ENCODE results near the gene FASTK. TPM values are rescaled to one million over a fixed set of nuclear protein-coding genes. Genes with fewer than 3 reads are reported as not detected.

Gene FASTK
- total RNA-seq, 1 experiment from 2014 or later, result 86.4 TPM

DNA sequence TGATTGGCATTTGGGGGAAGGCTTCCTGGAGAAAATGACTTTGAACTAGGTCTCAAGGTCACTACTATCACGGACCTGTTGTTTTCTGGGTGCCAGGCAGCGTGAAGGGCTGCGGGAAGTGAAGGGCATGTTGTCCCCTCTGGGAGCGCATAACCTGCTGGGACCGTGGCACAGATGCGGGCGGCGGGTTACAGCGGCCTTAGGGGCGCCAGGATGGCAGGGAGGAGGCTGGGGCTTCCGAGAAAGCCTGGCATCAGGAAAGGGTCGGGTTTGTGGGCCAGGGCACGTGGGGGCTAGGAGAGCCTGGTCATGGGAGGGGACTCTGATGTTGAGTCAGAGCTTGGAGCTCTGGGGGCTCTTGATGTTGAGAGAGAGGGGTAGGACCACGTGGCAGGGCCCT is 15.1 kb downstream of the FASTK start:
- ATAC-seq (no peak), DNase-seq (ENCODE audit: low read depth, low spot score) (no peak)
- no peaks in the 10 kb centered on the region for H4K20me1 ChIP-seq (ENCODE audit: insufficient read depth)
- no peak overlapping the region for H2AFZ ChIP-seq (ENCODE audit: low read depth, low read length, poor library complexity, severe bottlenecking)
- no peak overlapping the region for H3K4me3 ChIP-seq (replicated peaks in 1 of 2; ENCODE audit: low read depth in 1 of 2, low read length in 2 of 2)
- no peaks in the 10 kb centered on the region for H3K9me2 ChIP-seq (ENCODE audit: insufficient read depth)
- peaks cover 70% of the 10 kb centered on the region for H3K79me2 ChIP-seq (ENCODE audit: insufficient read depth, low read length)
- peaks cover 39 to 45% of the 10 kb centered on the region in 2 experiments for H3K36me3 ChIP-seq (ENCODE audit: control insufficient read depth in 1 of 2, insufficient read depth in 2 of 2, low read length in 2 of 2)
- no peak overlapping the region for H3K9ac ChIP-seq (ENCODE audit: low read length)
- H3K27ac ChIP-seq (ENCODE audit: low read depth, low read length), result no peak overlapping the region
- TF ChIP-seq JUND (IDR thresholded peaks at IDR 0.05) (no peak), TCF7L2 (IDR thresholded peaks at IDR 0.05; ENCODE audit: borderline replicate concordance, extremely low read depth, insufficient read depth, insufficient read length) (no peak), CEBPB (IDR thresholded peaks at IDR 0.05; ENCODE audit: low read depth) (no peak)
- TF ChIP-seq, protein P1, sequence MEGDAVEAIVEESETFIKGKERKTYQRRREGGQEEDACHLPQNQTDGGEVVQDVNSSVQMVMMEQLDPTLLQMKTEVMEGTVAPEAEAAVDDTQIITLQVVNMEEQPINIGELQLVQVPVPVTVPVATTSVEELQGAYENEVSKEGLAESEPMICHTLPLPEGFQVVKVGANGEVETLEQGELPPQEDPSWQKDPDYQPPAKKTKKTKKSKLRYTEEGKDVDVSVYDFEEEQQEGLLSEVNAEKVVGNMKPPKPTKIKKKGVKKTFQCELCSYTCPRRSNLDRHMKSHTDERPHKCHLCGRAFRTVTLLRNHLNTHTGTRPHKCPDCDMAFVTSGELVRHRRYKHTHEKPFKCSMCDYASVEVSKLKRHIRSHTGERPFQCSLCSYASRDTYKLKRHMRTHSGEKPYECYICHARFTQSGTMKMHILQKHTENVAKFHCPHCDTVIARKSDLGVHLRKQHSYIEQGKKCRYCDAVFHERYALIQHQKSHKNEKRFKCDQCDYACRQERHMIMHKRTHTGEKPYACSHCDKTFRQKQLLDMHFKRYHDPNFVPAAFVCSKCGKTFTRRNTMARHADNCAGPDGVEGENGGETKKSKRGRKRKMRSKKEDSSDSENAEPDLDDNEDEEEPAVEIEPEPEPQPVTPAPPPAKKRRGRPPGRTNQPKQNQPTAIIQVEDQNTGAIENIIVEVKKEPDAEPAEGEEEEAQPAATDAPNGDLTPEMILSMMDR (IDR thresholded peaks at IDR 0.05 in 2 of 3, conservative IDR thresholded peaks at IDR 0.05 in 1 of 3; ENCODE audit: borderline replicate concordance in 1 of 3, insufficient read depth in 1 of 3, low read depth in 2 of 3, low read length in 2 of 3), result no peak
- intact Hi-C loops (cut with micrococcal nuclease), result no loop called here
- H3K9me3 ChIP-seq (ENCODE audit: control insufficient read depth in 1 of 2, insufficient read depth in 1 of 2, low read depth in 1 of 2, low read length in 2 of 2), result no peaks in the 10 kb centered on the region
- ChIA-PET CTCF (no interaction called here), POLR2A (no interaction called here), RAD21 (ENCODE audit: low non-redundant PET in 1 of 2, low total read pairs in 2 of 2, uncharacterized antibody in 2 of 2, unreplicated experiment in 2 of 2) (no interaction called here)
- BruUV-seq (replicated peaks), result no TSS peak
- H3K4me2 ChIP-seq (ENCODE audit: low read length), result no peak overlapping the region
- H3K27me3 ChIP-seq (ENCODE audit: insufficient read depth, low read length), result no peaks in the 10 kb centered on the region
- H3K4me1 ChIP-seq (ENCODE audit: control insufficient read depth in 1 of 2, insufficient read depth in 2 of 2, low read length in 2 of 2), result peaks cover 15 to 30% of the 10 kb centered on the region in 2 experiments

DNA sequence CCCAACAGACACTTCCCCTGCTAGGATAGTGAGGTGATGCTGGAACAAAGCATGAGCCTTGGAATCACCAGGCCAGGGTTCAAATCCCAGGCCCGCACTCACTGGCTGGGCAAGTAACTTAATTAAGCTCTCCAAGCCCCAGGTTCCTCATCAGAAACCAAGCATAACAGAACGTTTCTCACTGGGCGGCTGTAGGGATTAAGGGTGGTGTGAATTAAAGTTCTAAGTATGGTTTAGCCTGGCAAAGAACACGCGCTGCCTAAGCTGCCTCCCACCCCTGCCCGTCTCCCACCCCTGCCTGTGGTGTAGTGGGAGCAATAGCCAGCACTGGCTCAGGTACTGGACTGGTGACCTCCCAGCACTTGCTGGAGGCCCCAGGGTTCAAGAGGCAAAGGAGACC is 15.6 kb downstream of the FASTK start:
- Histone ChIP-seq H3K9ac (ENCODE audit: low read length) (no peak overlapping the region), H3K4me3 (replicated peaks in 1 of 2; ENCODE audit: low read depth in 1 of 2, low read length in 2 of 2) (no peak overlapping the region), H2AFZ (ENCODE audit: low read depth, low read length, poor library complexity, severe bottlenecking) (no peak overlapping the region), H3K4me1 (ENCODE audit: control insufficient read depth in 1 of 2, insufficient read depth in 2 of 2, low read length in 2 of 2) (peaks cover 15 to 32% of the 10 kb centered on the region in 2 experiments), H3K4me2 (ENCODE audit: low read length) (no peak overlapping the region), H3K79me2 (ENCODE audit: insufficient read depth, low read length) (peaks cover 75% of the 10 kb centered on the region), H3K9me2 (ENCODE audit: insufficient read depth) (no peaks in the 10 kb centered on the region), H3K27me3 (ENCODE audit: insufficient read depth, low read length) (no peaks in the 10 kb centered on the region), H3K36me3 (ENCODE audit: control insufficient read depth in 1 of 2, insufficient read depth in 2 of 2, low read length in 2 of 2) (peaks cover 33 to 40% of the 10 kb centered on the region in 2 experiments), H3K27ac (ENCODE audit: low read depth, low read length) (no peak overlapping the region), H3K9me3 (ENCODE audit: control insufficient read depth in 1 of 2, insufficient read depth in 1 of 2, low read depth in 1 of 2, low read length in 2 of 2) (no peaks in the 10 kb centered on the region), H4K20me1 (ENCODE audit: insufficient read depth) (no peaks in the 10 kb centered on the region)
- TF ChIP-seq EZH2 (IDR thresholded peaks at IDR 0.05), result no peak
- TF ChIP-seq FOSL1 (IDR thresholded peaks at IDR 0.05; ENCODE audit: low read depth), result no peak
- TF ChIP-seq RAD21 (IDR thresholded peaks at IDR 0.05; ENCODE audit: low read depth), result no peak
- no peak for TF ChIP-seq ZFX (IDR thresholded peaks at IDR 0.05)
- TF ChIP-seq EGR1 (IDR thresholded peaks at IDR 0.05; ENCODE audit: low read depth), result no peak
- TF ChIP-seq ZNF274 (IDR thresholded peaks at IDR 0.05; ENCODE audit: low read depth, low read length), result no peak
- TF ChIP-seq CBX3 (IDR thresholded peaks at IDR 0.05; ENCODE audit: low read depth), result no peak
- TF ChIP-seq SP1 (IDR thresholded peaks at IDR 0.05; ENCODE audit: low read depth), result no peak
- TF ChIP-seq TCF7L2 (IDR thresholded peaks at IDR 0.05; ENCODE audit: borderline replicate concordance, extremely low read depth, insufficient read depth, insufficient read length), result no peak
- no peak for TF ChIP-seq JUND (IDR thresholded peaks at IDR 0.05)
- TF ChIP-seq, protein P1 (IDR thresholded peaks at IDR 0.05 in 2 of 3, conservative IDR thresholded peaks at IDR 0.05 in 1 of 3; ENCODE audit: borderline replicate concordance in 1 of 3, insufficient read depth in 1 of 3, low read depth in 2 of 3, low read length in 2 of 3), result no peak
- TF ChIP-seq, protein P2, sequence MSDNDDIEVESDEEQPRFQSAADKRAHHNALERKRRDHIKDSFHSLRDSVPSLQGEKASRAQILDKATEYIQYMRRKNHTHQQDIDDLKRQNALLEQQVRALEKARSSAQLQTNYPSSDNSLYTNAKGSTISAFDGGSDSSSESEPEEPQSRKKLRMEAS (IDR thresholded peaks at IDR 0.05), result no peak
- TF ChIP-seq POLR2AphosphoS5 (IDR thresholded peaks at IDR 0.05; ENCODE audit: low read depth, low read length), result no peak
- no peak for ATAC-seq
- DNase-seq (ENCODE audit: low read depth, low spot score), result no peak
- CTCF ChIA-PET, result no interaction called here
- POLR2A ChIA-PET, result no interaction called here
- intact Hi-C loops (cut with micrococcal nuclease), result no loop called here
- BruUV-seq (replicated peaks), result no TSS peak
- RAD21 ChIA-PET (ENCODE audit: low non-redundant PET in 1 of 2, low total read pairs in 2 of 2, uncharacterized antibody in 2 of 2, unreplicated experiment in 2 of 2), result no interaction called here

All from HCT116 (cell line).